ENCODE measurements around the gene ORAI2.
"Not testable (repeated sequence)": the region's sequence is repeated elsewhere in the genome, so short reads cannot be mapped to it uniquely, and the experiment has no call there.

ORAI2 gene

DNA sequence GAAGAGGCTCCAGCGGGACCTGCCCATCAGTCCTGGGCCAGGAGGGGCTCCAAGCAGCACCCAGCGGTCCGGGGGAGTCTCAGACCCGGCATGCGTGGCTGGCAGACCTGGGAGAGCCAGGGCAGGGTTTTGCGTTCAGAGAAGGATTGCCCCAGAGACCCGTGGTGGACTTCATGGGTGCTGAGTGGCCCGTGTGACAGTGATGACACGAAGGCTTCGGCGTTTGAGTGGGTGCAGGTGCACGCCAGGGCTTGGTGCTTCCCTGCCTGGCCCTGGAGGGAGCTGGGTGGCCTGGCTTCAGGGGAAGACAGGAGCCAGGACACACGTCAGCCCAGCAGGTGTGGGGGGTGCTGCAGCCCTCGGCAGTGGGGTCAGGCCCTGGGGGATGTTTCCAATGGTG is 13.9 kb downstream of the ORAI2 start:
- no peak for DNase-seq

GRCh38 chr7:102449136-102449535 is 15.8 kb downstream of the ORAI2 start:
- no peak for DNase-seq

GRCh38 chr7:102450242-102450641 is 16.9 kb downstream of the ORAI2 start:
- no peak for DNase-seq

GRCh38 chr7:102451371-102452054 is 18.1 kb downstream of the ORAI2 start:
- DNase-seq, result no peak

DNA sequence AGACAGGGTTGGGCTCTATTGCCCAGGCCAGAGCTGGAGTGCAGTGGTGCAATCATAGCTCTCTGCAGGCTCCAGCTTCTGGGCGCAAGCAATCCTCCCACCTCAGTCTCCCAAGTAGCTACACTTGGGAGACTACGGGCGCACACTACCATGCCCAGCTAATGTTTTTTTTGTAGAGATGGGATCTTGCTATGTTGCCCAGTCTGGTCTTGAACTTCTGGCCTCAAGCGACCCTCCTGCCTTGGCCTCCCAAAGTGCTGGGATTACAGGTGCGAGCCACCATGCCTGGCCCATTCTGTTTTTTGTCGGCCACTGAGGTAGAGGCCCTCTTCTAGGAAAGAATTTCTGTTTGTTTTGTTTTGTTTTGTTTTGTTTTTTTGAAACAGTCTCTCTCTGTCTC is 19.1 kb downstream of the ORAI2 start:
- no peak for DNase-seq

- DNase-seq, result no peak
These were observed 19.9 kb downstream of the ORAI2 start for GRCh38 chr7:102453319-102453718.

GRCh38 chr7:102454468-102454867 is 21.1 kb downstream of the ORAI2 start:
- no peak for DNase-seq

- not testable (repeated sequence) for DNase-seq
These were observed 21.6 kb downstream of the ORAI2 start for GRCh38 chr7:102454932-102455331.

GRCh38 chr7:102455596-102455995 is 22.2 kb downstream of the ORAI2 start:
- DNase-seq, result no peak

- no peak for DNase-seq
These were observed 23.0 kb downstream of the ORAI2 start for GRCh38 chr7:102456327-102456726.

- no peak for DNase-seq
These were observed 24.1 kb downstream of the ORAI2 start for GRCh38 chr7:102457352-102457924.

GRCh38 chr7:102459221-102459844 is 26.0 kb downstream of the ORAI2 start:
- DNase-seq, result no peak

DNA sequence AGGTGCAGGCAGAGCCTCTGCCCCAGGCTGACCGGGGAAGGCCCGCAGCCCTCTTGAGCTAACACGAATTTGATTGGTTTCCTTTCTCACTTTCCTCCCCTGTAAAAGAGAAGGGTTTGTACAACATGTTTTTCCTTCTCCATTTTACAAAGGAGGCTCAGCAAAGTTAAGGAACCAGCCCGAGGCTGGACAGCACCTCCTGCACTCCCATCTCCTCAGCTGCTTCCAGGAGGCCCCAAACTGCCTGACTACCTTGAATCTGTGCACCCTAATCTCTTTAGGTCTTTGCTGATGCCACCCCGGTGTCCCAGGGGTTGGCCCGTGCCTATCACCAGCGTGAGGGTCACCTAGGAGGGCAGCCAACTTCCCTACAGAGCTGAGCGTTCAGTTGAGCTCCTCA is 27.1 kb downstream of the ORAI2 start:
- DNase-seq, result no peak

- no peak for DNase-seq
These were observed 30.6 kb downstream of the ORAI2 start for GRCh38 chr7:102463841-102464576.

DNA sequence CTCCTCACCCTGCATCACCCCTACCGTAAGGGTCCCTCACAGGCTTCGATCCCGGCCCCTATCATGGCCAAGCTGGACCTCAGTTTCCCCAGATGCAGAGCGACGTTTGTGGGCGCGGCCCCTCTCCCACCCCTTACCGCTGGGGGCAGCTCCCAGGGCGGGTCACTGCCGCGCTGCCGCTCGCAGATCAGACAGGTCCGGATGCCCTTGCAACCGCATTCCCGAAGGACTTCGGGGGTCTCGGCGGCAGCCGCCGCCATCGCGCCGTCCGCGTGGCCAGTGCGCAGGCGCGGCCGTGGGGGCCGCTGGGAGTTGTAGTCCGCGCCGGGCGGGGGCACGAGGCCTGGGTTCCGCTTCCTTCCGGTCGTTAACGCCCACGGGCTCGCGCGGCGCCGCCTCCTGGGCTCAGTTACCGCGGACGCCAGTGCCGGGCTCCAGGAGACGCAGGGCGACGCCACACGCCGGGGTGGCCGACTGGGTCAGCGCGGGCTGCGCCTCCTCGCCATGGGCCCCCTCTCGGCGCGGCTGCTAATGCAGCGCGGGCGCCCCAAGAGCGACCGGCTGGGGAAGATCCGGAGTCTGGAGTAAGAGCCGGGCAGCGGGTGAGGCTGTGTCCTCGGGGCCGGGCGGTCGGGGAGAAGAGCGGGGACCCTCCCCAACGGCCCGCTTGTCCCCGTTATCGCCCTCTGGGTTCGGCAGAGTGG is 31.4 kb downstream of the ORAI2 start, which contains the start of the genes ALKBH4 and LRWD1:
Gene ALKBH4, minus strand, starts transcription at position 287 of the 704 bp plus-strand sequence. Its CDS starts 27 bp downstream, at position 260.
Gene LRWD1, plus strand, starts transcription at position 408 of the 704 bp plus-strand sequence. Its CDS starts 97 bp downstream, at position 505.
- peak; percentile 86 to 87 for DNase-seq

DNA sequence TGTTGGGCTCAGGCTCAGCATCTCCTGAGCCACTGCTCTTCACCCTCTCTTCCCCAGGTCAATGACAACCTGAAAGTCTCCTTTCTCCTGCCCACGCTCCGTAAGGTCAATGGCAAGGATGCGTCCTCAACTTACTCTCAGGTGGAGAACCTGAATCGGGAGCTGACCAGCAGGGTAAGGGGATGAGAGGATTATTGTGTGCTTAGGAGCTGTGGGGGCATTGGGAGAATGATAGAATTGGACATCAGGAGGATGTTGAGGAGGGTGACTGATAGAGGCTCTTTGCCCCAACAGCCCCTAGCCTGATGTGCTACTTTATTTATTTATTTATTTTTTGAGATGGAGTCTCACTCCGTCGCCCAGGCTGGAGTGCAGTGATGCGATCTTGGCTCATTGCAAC is 32.7 kb downstream of the ORAI2 start:
- no peak for DNase-seq

- DNase-seq, result no peak
These were observed 34.5 kb downstream of the ORAI2 start for GRCh38 chr7:102467581-102468477.

- DNase-seq, result no peak
These were observed 35.3 kb downstream of the ORAI2 start for GRCh38 chr7:102468478-102469350.

DNA sequence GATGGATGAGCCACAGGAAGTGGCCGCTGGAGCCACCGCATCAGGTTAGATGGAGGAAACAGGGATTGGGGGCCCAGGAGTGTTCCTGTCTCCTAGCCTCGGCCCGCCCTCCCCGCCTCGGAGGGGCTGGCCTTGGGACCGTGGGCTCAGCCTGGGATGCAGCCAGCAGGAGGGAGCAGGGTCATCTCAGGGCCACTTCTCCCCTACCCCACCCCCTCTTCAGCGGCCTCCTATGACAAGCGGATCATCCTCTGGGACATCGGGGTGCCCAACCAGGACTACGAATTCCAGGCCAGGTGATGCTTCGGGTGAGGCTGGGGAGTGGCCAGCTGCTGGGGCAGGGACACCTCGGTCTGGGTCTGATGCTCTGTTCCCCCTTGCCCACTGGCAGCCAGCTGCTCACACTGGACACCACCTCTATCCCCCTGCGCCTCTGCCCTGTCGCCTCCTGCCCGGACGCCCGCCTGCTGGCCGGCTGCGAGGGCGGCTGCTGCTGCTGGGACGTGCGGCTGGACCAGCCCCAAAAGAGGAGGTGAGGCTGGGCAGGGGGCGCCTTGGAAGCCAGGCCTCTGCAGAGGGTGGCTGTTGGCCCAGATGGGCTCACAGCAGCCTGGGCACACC is 36.1 kb downstream of the ORAI2 start:
- no peak for DNase-seq
